ENCODE results near the gene PIP4P1.
"Not testable (repeated sequence)": the region's sequence is repeated elsewhere in the genome, so short reads cannot be mapped to it uniquely, and the experiment has no call there.

The PIP4P1 gene

GRCh38 chr14:20461225-20462141, at the start of gene PIP4P1:
TSS of gene PIP4P1 (minus strand) at chr14:20461434. CDS start at chr14:20461325, 109 bp downstream.
- TF ChIP-seq GATA1 (IDR thresholded peaks at IDR 0.05; ENCODE audit: low read depth, low read length) (no peak), POLR2A (IDR thresholded peaks at IDR 0.05; ENCODE audit: low read length) (peak; percentile 93)
- DNase-seq, result peak; percentile 99 to 100

- TF ChIP-seq POLR2A (IDR thresholded peaks at IDR 0.05; ENCODE audit: low read length) (no peak), GATA1 (IDR thresholded peaks at IDR 0.05; ENCODE audit: low read depth, low read length) (no peak)
- no peak for DNase-seq
Observed at GRCh38 chr14:20508367-20508766, 47.1 kb upstream of the PIP4P1 start.

GRCh38 chr14:20507537-20507936, 46.3 kb upstream of the PIP4P1 start:
- DNase-seq, result not testable (repeated sequence)

- DNase-seq, result not testable (repeated sequence)
Observed at GRCh38 chr14:20506752-20507151, 45.5 kb upstream of the PIP4P1 start.

GRCh38 chr14:20506276-20506675, 45.0 kb upstream of the PIP4P1 start:
- not testable (repeated sequence) for DNase-seq

- DNase-seq, result no peak
- TF ChIP-seq GATA1 (IDR thresholded peaks at IDR 0.05; ENCODE audit: low read depth, low read length) (no peak), POLR2A (IDR thresholded peaks at IDR 0.05; ENCODE audit: low read length) (no peak)
Observed at GRCh38 chr14:20503898-20504297, 42.7 kb upstream of the PIP4P1 start.

GRCh38 chr14:20501346-20501745, 40.1 kb upstream of the PIP4P1 start:
- no peak for DNase-seq
- no peak for TF ChIP-seq POLR2A (IDR thresholded peaks at IDR 0.05; ENCODE audit: low read length)
- TF ChIP-seq GATA1 (IDR thresholded peaks at IDR 0.05; ENCODE audit: low read depth, low read length), result no peak

GRCh38 chr14:20499881-20500280, 38.6 kb upstream of the PIP4P1 start:
- TF ChIP-seq POLR2A (IDR thresholded peaks at IDR 0.05; ENCODE audit: low read length) (no peak), GATA1 (IDR thresholded peaks at IDR 0.05; ENCODE audit: low read depth, low read length) (no peak)
- no peak for DNase-seq

GRCh38 chr14:20499108-20499507, 37.9 kb upstream of the PIP4P1 start:
- no peak for DNase-seq
- TF ChIP-seq GATA1 (IDR thresholded peaks at IDR 0.05; ENCODE audit: low read depth, low read length) (no peak), POLR2A (IDR thresholded peaks at IDR 0.05; ENCODE audit: low read length) (no peak)

GRCh38 chr14:20498622-20499021, 37.4 kb upstream of the PIP4P1 start:
- no peak for DNase-seq
- TF ChIP-seq GATA1 (IDR thresholded peaks at IDR 0.05; ENCODE audit: low read depth, low read length) (no peak), POLR2A (IDR thresholded peaks at IDR 0.05; ENCODE audit: low read length) (no peak)

GRCh38 chr14:20494935-20495766, 33.9 kb upstream of the PIP4P1 start:
- DNase-seq, result no peak
- no peak for TF ChIP-seq POLR2A (IDR thresholded peaks at IDR 0.05; ENCODE audit: low read length)
- TF ChIP-seq GATA1 (IDR thresholded peaks at IDR 0.05; ENCODE audit: low read depth, low read length), result no peak

GRCh38 chr14:20493634-20494033, 32.4 kb upstream of the PIP4P1 start:
- no peak for DNase-seq
- TF ChIP-seq POLR2A (IDR thresholded peaks at IDR 0.05; ENCODE audit: low read length), result no peak
- TF ChIP-seq GATA1 (IDR thresholded peaks at IDR 0.05; ENCODE audit: low read depth, low read length), result no peak

- no peak for DNase-seq
- TF ChIP-seq POLR2A (IDR thresholded peaks at IDR 0.05; ENCODE audit: low read length) (no peak), GATA1 (IDR thresholded peaks at IDR 0.05; ENCODE audit: low read depth, low read length) (no peak)
Observed at GRCh38 chr14:20492486-20492885, 31.3 kb upstream of the PIP4P1 start.

GRCh38 chr14:20490563-20490962, 29.3 kb upstream of the PIP4P1 start:
- no peak for DNase-seq
- TF ChIP-seq POLR2A (IDR thresholded peaks at IDR 0.05; ENCODE audit: low read length) (no peak), GATA1 (IDR thresholded peaks at IDR 0.05; ENCODE audit: low read depth, low read length) (no peak)
